ENCODE results near the gene PRDX5.

PRDX5 gene

GRCh38 chr11:64317961-64318765 lies at the start of gene PRDX5:
Gene PRDX5, plus strand, starts transcription at chr11:64318121. Its CDS starts 95 bp downstream, at chr11:64318216.
- peak within 1 kb of the TSS; percentile 91 for H3K4me3 ChIP-seq
- DNase-seq (ENCODE audit: low spot score), result peak; percentile 99
- TF ChIP-seq CTCF (IDR thresholded peaks at IDR 0.05), result no peak
- H3K27ac ChIP-seq, result peak within 1 kb of the TSS; percentile 91 to 99

- DNase-seq (ENCODE audit: low spot score), result peak; percentile 89
Observed at GRCh38 chr11:64268893-64269539, 48.9 kb upstream of the PRDX5 start.

GRCh38 chr11:64269540-64270220 lies 48.2 kb upstream of the PRDX5 start:
- DNase-seq (ENCODE audit: low spot score), result peak; percentile 99
- TF ChIP-seq CTCF (IDR thresholded peaks at IDR 0.05), result no peak
- Histone ChIP-seq H3K4me3 (peak overlapping the region; percentile 85), H3K27ac (peak overlapping the region; percentile 85 to 98)

More at GRCh38 chr11:64268893-64269539, 48.9 kb upstream of the PRDX5 start:
- H3K4me3 ChIP-seq, result peak overlapping the region; percentile 85
- peak overlapping the region; percentile 85 to 95 for H3K27ac ChIP-seq
- no peak for TF ChIP-seq CTCF (IDR thresholded peaks at IDR 0.05)

- no peak for DNase-seq (ENCODE audit: low spot score)
- Histone ChIP-seq H3K4me3 (no peak overlapping the region), H3K27ac (no peak overlapping the region)
- no peak for TF ChIP-seq CTCF (IDR thresholded peaks at IDR 0.05)
Observed at GRCh38 chr11:64275031-64275800, 42.7 kb upstream of the PRDX5 start.

- H3K27ac ChIP-seq, result no peak overlapping the region
- no peak for DNase-seq (ENCODE audit: low spot score)
- TF ChIP-seq CTCF (IDR thresholded peaks at IDR 0.05), result no peak
- no peak overlapping the region for H3K4me3 ChIP-seq
Observed at GRCh38 chr11:64275841-64276240, 42.1 kb upstream of the PRDX5 start.

- TF ChIP-seq CTCF (IDR thresholded peaks at IDR 0.05), result no peak
- Histone ChIP-seq H3K4me3 (no peak overlapping the region), H3K27ac (no peak overlapping the region)
- no peak for DNase-seq (ENCODE audit: low spot score)
Observed at GRCh38 chr11:64276653-64277431, 41.1 kb upstream of the PRDX5 start.

All from coronary artery (tissue), 2 donors.